Bronchial epithelial cell (primary cell): Measurements from ENCODE around the gene GYPA. TPM values are rescaled to one million over a fixed set of nuclear protein-coding genes. Genes with fewer than 3 reads are reported as not detected.

Experiments
- total RNA-seq: library from RNA; depleted of rRNA; stranded (reverse); fragments of >200 nt; gene quantifications from 2 replicates; pipeline ENCODE4 v1.2.1, GENCODE V29; 2014

The GYPA gene
- total RNA-seq, 1 donor from 2014 or later, result not detected

Other genes starting within 250 kb of the GYPA start
- not detected in 2 replicates for gene GYPE, start 235.2 kb downstream of the GYPA start, total RNA-seq
- gene GYPB, start 121.3 kb downstream of the GYPA start, total RNA-seq, result not detected in 2 replicates